NCI-H1092 treated with DMSO at 0.1 percent for 48 hours (cell line): ENCODE data around the gene SYNJ2.

Experiments
- DNase-seq: peaks from one replicate; lab custom pipeline; 2025; lab: John Stamatoyannopoulos, UW

The SYNJ2 gene

GRCh38 chr6:158077676-158078075 is 96.0 kb downstream of the SYNJ2 start:
- no peak for DNase-seq

- DNase-seq: no peak
Observed at GRCh38 chr6:158078320-158078719, 96.7 kb downstream of the SYNJ2 start.

- DNase-seq: no peak
Observed at GRCh38 chr6:158080849-158081656, 99.4 kb downstream of the SYNJ2 start.

- DNase-seq: no peak
Observed at GRCh38 chr6:158081657-158081935, 99.9 kb downstream of the SYNJ2 start.

GRCh38 chr6:158083455-158084325 is 102.0 kb downstream of the SYNJ2 start:
- DNase-seq: no peak

GRCh38 chr6:158085261-158086053 is 103.8 kb downstream of the SYNJ2 start:
- DNase-seq: no peak

GRCh38 chr6:158086054-158086503 is 104.4 kb downstream of the SYNJ2 start:
- no peak for DNase-seq

GRCh38 chr6:158086504-158087223 is 105.0 kb downstream of the SYNJ2 start:
- no peak for DNase-seq

GRCh38 chr6:158087224-158087867 is 105.7 kb downstream of the SYNJ2 start:
- no peak for DNase-seq

GRCh38 chr6:158092806-158093205 is 111.1 kb downstream of the SYNJ2 start:
- no peak for DNase-seq

GRCh38 chr6:158095031-158095430 is 113.4 kb downstream of the SYNJ2 start:
- DNase-seq: no peak

- DNase-seq: no peak
Observed at GRCh38 chr6:158095671-158096070, 114.0 kb downstream of the SYNJ2 start.

GRCh38 chr6:158103228-158103627 is 121.6 kb downstream of the SYNJ2 start:
- DNase-seq: no peak

- no peak for DNase-seq
Observed at GRCh38 chr6:158104696-158105095, 123.0 kb downstream of the SYNJ2 start.

- DNase-seq: no peak
Observed at GRCh38 chr6:158109748-158110147, 128.1 kb downstream of the SYNJ2 start.

- DNase-seq: no peak
Observed at GRCh38 chr6:158110986-158111385, 129.3 kb downstream of the SYNJ2 start.

- no peak for DNase-seq
Observed at GRCh38 chr6:158111987-158112386, 130.3 kb downstream of the SYNJ2 start.

- DNase-seq: no peak
Observed at GRCh38 chr6:158113802-158114201, 132.1 kb downstream of the SYNJ2 start.

GRCh38 chr6:158115102-158115501 is 133.4 kb downstream of the SYNJ2 start:
- no peak for DNase-seq

GRCh38 chr6:158115508-158115907 is 133.8 kb downstream of the SYNJ2 start:
- no peak for DNase-seq

- no peak for DNase-seq
Observed at GRCh38 chr6:158118886-158119285, 137.2 kb downstream of the SYNJ2 start.
